TTC549 (cell line): ENCODE results near the gene POLA1.

Source experiments
- FAIRE-seq: peaks from 2 replicates; lab custom pipeline; 2012; peaks lifted over from hg19 to GRCh38; lab: Jason Lieb, UNC

The POLA1 gene

DNA sequence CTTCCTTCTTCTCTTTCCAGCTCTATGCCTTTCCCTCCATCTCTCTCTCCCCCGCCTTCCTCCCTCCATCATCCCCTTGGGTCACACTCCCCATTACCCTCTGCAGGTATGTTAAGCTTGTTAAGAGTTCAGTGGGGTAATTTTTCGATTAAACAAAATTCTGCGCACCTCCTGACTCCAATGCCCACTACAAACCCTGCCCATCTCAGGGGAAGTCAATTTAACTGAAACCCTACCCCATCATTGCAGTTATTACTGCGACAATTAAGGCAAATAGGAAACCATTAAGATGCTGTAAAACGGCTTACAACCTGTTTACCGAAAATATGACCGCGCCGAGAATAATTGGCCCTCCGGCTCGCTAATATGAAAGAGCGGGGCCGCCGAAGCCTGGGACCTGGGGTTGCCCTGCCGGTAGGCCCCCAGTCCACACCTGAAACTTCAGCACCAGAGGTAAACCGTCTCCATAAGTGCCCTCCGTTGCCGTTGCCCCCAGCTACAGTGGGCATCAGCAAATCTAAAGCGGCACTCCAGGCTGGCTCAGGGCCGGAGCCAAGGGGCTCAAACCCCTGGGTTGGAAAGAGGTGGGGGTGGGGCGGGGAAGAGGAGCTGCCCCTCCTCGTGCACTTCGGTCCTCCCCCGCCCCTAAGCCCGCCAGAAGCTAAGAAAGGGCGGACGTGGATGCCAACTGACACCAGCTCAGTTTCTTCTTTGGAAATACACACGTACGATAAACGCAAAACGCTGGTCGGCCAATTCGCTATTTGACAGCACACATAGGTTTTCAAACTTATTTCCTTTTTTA, 317.3 kb downstream of the POLA1 start:
- no peak for FAIRE-seq

DNA sequence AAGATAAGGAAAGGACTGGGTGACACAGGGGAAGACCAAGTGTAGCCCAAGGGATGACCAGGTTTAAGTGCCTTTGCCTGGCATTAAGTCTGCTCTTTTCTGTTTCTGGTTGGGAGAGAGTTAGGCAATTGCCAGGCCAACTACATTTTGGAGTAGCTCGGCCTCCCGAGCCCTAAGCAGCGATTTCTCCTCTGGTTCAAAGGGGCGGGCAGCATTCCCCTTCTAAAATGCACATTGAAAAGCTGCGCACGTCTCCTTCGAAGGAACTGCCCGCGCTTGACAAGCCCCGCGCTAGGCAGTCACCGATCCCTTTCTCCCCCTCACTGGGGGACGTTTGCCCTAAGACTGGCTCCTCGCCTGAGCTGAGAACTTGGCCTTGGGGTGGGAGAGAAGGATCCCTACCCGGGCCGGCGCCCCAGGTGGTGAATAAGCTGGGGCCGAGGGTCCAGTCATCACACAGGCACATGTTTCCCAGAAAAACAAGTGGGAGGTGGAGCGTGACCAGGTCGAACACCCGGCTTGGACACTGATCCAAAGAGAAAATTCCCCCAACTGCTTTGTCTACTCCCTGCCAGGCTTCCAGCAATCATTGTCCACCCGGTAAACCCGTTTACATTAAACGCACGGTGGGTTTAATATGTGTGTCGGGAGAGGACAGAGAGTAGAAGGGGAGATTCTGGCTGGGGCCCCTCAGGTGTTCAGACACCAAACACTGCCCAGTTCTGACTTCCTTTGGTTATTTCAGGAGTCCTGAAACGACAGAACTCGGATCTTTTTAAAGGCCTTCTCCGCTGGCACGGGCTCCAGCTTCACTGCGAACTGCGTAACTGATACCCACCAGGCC, 318.1 kb downstream of the POLA1 start:
- no peak for FAIRE-seq

DNA sequence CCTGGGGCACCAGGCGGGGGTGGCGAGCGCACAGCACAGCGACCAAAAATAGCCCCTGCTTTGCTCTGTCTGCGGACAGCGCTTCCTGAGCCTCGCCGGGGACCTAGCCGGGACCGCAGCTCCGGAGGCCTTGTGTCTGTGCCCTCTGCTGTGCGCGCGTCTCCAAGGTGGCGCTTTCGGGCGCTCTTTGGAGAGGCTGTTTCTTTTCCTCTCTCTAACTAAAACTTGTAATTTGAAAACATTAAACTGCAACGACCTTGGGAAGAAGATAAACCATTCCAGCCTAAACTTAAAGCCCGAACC, 318.7 kb downstream of the POLA1 start:
- FAIRE-seq, result no peak

DNA sequence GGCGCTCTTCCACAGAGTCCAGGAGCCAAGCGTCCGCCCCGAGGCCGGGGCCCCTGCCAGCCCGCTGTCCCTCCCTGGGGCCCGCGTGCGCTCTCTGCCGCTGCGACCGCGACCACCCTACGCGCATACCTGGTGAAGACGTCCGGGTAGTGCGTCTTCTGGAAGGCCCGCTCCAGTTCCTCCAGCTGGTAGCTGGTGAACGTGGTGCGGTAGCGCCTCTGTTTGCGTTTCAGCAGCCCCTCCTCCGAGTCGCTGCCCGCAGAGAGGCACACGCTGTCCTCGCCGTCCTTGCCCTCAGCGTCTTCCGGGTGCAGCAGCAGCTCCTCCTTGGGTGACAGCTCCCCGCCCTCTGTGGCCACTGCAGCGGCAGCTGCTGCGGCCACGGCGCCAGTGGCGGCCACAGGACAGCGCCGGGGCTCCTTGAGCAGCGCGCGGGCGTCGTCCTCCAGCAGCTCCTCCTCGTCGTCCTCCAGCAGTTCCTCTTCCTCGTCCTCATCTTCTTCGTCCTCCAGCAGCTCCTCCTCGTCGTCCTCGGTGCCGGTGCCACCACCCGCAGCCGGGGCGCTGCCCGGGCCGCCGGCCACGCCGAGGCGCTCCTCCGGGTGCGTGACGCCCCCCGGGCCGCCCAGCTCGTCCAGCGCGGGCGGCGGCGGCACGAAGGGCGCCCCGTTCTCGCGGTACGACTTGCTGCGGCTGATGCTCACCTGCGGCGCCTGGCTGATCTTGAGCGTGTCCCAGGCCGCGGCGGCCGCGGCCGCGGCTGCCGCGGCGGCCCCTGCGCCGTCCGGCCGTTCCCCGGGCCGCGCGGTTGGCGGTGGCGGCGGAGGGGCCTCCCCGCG, 319.3 kb downstream of the POLA1 start:
- no peak for FAIRE-seq

DNA sequence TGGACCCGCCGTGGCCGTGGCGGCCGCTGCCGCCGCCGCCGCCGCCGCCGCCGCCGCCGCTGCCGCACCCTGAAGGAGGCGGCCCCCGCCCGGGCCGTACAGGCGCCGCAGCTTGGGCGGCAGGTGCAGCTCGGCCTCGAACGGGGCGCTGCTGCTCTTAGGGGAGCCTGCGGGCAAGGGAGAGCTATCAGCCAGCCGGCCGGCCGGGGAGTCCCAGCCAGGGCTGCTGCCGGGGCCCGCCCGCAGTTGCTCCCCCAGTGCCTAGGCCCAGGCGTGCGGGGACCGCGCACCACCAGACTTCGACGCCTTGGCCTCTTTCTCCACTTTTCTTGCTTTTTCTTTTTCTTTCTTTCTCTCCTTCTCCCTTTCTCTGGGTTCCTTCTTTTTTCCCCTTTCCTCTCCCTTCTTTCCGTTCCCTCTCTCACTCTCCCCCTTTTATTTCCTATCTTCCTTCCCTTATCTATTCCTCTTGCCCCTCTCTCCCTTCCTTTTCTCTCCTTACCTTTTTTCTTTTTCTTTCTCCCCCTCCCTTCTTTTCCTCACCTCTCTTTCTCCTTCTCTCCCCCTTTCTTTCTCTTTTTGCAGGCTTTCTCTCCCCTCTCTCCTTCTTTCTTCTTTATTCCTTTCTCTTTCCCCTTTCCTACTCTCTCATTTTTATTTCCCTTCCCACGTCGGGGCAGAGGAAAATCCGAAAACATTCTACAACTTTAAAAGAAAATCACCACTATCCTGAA, 320.1 kb downstream of the POLA1 start:
- no peak for FAIRE-seq

DNA sequence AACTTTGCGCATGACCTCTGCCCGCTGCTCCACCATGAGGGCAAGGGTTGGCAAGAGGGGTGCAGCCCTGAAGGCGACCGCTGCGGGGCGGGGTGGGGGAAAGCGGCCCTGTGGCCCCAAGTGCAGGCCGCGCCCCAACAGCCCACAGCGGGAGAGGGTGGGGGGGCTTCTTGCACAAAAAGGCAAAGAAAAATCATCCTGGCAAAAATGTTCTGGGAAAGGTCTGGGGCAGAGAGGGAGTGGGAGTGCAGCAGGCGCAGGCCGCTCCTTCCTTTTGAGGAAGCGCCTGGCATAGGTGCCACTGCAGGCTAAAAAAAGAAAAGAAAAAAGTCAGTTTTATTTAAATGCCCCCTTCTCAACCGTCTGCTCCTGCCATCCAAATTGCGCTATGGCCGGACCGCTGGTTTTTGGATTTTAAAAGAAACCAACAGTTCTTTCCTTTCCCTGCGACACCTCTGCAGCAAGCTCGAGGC, 320.7 kb downstream of the POLA1 start:
- FAIRE-seq, result no peak

DNA sequence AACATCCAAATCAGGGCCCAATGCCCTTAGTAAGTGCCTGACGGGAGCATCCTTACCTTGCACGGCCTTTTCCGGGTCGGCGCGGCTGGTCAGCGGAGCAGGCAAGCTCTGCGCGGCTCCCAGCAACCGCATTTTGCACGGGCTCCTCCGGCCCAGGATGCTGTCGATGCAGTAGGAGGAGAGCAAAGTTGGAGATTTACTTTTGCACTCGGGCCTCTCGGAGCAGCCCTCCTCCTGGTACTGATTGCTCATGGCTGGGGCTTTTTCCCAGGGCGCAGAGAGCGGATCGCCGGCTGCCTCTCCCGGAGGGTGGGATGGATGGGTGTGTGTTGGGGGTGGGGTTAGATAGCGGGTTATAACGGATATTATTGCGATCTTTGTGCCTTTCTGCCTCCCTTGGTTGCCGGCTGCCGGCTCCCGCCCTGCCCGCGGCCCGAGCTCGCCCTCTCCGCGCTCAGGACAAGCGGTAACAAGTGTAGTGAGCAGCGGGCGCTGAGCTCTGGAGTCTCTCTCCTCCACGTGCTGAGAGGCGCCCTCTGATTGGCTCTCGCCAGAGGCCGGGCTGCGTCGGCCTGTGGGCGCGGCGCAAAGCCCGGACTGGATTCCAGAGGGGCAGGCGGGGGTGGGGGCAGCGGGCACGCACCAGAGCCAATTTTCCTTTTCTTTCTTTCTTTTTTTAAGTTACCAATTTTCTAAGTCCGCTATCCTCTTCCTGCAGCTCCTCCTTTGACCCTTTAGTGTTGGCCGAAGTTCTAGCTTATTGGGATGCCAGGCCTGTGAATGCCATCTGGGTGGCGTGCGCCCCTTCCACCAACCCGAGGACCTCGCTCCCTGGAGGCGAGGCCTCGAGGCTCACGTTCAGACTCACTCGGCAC, 322.0 kb downstream of the POLA1 start, which contains the start of gene ARX:
Gene ARX (minus strand): TSS at position 480 of the 875 bp plus-strand sequence. CDS start 228 bp downstream, at position 252.
- no peak for FAIRE-seq

DNA sequence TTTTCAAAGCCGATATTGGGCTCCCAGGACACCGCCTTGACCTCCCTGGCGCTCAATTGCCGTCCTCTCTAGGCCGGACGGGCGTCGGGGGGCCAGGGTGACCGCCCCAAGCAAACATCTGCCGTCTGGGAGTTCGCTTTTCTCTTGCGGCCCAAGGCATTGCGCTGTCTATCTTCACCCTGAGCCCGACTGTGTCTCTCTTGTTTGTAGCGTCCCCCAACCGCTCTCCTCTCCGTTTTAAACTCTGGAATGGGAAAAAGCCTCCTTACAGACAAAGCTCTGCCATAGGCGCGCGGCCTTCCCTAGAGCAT, 322.6 kb downstream of the POLA1 start:
- FAIRE-seq, result no peak

DNA sequence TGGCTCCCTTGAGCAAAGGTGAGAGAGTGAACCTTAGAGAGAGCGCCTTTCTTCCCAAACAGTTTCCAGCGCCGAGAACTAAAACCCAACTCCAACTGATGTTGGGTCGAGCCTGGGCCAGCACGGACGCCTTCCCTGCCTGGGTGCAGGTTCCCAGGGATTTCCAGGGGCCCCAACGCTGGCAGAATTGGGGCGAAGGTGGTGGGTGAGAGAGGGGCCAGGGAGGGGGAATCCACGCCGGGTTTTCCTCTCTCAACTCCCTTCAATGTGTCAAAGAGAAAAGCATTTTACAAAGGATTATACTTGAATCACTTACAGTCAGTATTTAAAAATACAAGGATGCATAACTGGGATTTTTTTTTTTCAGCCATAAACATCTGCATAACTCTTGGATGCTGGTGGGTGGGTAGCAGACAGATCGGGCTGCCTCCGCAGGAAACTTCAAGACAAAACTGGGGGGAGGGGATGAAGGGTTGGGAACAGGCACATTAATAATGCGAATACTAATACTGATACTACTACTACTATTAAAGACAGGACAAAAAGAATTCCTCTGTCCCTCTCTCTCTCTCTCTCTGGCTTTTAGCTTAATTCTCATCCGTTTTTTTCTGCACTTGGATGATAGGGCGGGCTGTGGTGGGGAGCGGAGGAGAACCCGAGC, 323.4 kb downstream of the POLA1 start:
- no peak for FAIRE-seq

DNA sequence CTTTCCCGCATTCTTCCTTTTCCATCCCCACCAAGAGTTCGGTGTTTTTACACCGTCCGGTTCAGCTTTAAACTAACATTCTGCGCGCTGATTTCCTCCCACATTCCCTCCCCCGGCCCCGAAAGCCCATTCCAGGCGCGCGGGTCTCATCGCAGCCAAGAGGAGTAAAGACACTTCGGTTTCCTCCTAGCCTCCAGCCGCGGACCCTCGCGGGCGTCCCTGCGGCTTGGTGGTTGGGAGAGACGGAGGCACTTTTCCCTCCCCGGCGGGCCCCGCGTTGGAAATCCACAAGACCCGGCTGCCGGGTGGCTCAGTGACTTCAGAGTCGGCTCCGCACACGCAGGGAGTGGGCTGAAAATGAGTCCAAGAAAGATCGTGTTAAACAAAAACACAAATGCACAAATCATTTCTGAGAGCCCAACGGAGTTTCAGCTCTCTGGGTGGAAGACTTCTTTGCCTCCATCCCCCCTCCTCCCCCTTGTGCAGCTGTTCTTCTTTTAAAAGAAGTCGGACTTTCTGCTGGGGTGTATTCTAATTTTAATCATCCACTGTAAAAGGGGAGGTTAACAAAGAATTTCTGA, 324.0 kb downstream of the POLA1 start:
- FAIRE-seq, result no peak

DNA sequence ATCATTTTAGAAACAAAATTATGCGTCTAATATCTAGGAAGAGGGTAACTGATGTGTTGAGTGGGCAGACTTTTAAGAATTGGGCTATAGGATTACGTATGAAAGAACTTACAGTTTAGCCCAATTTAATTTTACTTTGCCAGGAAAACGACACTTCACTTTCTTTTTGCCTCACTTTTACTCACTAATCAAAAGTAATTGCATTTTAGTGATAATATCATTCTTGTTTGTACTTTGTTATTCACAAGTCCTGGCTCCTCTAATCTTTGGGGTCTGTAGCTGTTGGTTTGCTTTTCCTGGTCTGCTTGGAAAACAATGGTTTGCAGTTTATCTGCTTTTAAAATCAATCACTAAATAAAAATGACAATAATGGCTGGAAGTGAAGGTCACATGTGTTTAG, 325.0 kb downstream of the POLA1 start:
- no peak for FAIRE-seq

DNA sequence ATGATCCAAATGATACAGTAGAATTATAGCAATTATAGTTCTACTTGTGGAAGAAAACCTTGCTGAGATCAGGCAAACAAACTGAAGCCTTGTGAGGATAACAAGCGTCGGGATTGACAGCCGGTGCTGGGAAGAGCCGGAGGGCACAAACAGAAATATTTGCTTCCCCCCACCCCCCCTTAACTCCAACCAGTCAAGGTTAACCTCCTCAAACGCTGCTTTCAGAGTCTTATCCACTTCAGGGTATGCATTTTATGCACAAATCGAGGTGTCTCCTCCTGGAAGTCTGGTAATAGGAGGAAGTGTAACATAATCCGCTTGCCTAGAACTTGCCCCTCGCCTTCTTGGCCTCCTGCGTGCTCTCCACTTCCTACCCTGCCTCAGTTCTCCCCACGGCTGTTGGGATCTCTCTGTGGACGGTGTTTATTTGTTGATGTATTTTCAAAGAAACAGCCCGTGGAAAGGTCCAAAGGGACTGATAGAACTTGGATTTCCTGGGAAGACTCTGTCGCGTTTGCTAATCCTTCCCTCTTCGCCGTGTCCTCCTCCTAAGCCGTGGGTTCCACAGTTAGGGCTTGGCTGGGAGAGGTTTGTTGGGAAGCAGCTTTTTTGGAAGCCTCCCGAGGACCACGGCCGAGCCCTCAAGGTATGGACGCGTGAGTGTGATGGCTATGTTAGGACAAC, 326.1 kb downstream of the POLA1 start:
- FAIRE-seq, result no peak

DNA sequence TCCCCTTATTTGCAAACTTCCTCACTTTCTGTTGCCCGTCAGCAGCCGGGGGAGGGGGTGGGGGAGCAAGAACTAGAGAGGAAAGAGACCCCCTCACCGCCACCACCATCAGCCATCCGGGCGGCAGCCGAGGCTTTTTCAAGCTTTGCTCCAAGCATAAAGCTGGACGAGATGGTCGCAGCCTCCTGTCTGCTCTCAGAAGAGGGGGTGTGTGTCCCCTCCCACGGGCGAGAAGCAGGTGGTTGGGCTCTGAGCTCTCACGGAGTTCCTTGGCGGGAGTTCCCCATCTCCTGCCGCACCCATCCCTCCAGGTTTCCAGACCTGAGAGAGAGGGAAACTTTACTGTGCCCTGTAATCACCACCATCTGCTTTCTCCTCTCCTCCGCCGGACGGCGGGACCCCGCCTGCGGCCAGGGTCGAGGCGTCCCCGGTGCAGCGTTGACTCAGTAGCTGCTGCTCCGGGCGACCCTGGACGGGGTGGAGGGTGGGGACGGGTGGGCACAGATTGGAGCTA, 326.7 kb downstream of the POLA1 start:
- FAIRE-seq, result no peak

DNA sequence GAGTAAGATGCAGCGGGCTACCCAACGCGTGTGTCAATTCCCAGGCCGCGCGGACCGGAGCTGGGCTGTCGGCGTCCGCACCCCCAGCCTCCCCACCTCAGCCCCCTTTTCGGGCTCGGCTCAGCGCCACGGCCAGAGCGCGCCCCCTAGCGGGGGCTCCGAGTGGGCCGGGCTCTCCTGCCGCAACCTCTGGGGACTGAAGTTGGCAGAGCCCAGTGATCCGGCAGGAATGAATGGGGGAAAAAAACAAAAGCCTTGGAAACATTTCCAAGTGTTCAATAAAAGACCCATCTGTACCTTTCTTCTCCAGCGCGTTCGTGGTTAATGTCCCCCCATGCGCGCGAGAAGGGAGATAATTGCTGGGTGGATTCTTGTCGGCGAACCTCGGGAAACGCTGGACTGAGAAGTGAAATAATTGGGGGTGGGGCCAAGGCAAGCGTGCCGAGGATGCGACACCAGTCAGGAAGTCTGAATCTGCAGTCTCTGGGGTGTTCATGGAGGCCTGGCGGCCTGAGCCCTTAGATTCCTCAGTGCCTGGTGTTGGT, 327.3 kb downstream of the POLA1 start:
- FAIRE-seq, result no peak

DNA sequence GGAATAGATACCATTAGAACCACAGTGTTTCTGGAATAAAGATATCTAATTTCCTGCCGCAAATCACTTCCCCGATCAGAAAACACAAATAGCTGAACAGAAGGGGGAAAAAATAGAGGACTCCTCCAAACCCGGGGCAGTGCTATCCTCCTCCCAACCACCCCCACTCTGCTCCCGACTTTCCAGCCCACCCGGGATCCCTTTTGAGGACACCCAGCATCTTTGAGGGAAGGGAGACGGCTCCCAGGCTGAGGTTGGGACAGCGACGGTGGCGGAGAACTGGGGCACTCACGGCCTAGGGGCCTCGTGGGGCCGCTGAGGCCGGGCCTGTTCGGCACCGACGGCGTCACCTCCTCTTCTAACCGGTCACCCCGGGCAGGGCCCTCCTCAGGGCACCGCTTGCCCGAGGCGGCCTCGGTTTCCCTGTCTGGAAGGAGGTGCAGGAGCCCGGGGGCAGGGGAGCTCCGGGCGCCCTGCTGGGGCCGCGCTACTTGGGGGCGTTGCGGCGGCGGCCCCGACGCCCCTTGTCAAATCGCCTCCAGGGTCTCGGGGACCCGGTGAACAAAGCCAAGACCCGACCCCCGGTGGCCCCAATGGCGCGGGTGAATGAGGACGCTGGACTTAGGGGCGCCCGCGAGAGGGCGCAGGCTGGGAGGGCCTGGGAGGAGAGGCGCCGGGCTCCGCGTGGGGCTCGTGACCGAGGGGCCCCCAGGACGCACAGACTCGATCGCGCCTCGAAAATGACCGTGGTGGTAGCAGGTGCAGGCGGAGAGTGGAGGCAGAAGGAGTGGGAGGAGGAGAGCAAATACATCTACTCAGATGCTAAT, 329.0 kb downstream of the POLA1 start:
- no peak for FAIRE-seq

DNA sequence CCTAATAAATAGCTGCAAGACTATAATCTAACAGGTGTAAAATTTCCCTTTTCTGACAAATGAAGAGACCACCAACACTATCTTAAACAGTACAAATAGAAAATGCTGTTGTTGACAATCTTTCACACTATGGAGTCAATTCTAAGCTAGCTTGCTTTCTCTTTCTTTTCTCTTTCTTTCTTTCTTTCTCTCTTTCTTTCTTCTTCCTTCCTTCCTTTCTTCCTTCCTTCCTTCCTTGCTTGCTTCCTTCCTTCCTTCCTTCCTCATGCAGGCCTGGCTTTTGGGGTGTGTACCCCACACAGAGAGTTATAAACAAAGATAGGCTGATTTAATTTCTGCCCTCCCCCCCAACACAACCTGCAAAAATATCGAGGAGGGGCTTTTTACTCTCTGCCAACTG, 330.2 kb downstream of the POLA1 start:
- FAIRE-seq, result no peak

DNA sequence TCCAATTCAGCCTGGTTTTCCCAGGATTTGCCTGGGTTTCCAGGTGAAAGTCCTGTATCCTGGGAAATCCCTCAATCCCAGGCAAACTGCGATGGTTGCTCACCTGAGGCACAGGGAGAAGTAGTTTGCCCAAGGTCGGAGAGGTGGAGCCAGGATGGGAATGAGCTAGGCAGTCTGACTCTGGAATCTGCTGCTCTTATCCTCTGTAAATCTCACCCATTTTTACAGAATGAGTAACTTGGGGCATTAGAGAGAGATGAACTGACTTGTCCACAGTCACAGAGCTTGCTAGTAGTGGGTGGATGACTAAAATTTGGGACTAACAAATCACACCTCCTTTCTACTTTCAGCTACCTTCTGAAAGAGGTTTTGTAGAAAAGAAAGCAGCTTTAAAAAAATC, 331.9 kb downstream of the POLA1 start:
- FAIRE-seq, result no peak

DNA sequence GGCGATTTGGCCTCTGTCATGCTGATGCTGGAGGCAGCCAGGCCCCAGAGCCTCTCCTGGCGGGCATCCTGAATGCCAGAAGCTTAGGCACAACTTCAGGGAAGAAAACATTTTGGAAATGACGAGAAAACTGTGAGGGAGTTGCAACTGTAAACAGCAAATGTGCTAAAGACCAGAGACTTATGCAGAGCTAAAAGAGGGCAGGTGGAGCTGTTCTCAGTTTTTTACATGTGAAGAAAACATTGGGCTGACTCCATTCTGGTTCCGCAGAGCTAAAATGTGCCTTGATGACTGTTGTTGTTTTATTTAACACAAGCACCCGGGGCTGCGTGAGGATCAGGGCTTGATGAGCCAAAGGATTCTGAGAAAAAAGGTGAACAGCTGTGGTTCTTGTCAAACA, 332.9 kb downstream of the POLA1 start:
- FAIRE-seq, result no peak
